ENCODE data around the gene TOP3B. TPM values are rescaled to one million over a fixed set of nuclear protein-coding genes. Genes with fewer than 3 reads are reported as not detected.
"Not testable (repeated sequence)": the region's sequence is repeated elsewhere in the genome, so short reads cannot be mapped to it uniquely, and the experiment has no call there.

Gene TOP3B
- total RNA-seq, 2 donors from 2014 or later: 13.5 to 16.2 TPM

DNA sequence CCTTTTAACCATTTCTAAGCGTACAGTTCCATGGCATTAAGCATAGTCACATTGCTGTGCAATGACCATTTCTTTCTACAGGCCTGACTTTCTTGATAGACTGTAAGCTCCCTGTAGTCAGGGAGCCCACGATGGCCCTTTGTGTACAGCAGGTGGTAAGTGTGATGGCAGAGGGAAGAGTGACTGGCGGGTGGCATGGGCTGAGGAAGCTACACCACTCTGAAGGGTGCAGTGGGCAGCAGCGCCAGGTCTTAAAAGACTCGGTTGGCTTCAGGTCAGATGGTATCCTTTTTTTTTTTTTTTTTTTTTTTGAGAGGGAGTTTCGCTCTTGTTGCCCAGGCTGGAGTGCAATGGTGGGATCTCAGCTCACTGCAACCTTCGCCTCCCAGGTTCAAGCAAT, 31.5 kb downstream of the TOP3B start:
- ATAC-seq (no peak), DNase-seq (no peak)
- intact Hi-C loops (cut with DNase I): no loop called here

GRCh38 chr22:21949948-21950347, 32.6 kb downstream of the TOP3B start:
- no peak for ATAC-seq
- DNase-seq: no peak
- intact Hi-C loops (cut with DNase I): no loop called here

- DNase-seq (no peak), ATAC-seq (no peak)
- intact Hi-C loops (cut with DNase I): no loop called here
These were observed 33.0 kb downstream of the TOP3B start for GRCh38 chr22:21949569-21949918.

- no peak for DNase-seq
- ATAC-seq: no peak
- intact Hi-C loops (cut with DNase I): no loop called here
These were observed 33.6 kb downstream of the TOP3B start for GRCh38 chr22:21948824-21949568.

DNA sequence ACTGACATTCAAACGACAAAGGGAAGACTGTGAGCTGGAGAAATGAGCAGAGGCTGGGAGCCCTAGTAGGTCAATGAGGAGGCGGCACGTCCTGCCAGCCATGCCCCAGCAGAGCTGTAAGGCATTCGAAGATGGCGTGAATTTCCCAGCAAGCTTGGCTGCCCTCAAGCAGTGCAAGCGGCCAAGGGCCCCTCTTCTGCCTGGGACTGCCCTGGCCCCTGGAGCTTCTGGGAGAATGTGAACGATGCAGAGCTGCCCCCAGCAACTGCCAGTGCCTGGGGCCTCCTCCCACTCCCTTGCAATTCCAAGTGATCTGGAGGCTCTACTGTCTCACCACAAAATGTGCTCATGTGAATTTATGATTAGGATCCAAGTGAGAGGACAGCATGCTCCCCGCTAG, 34.2 kb downstream of the TOP3B start:
- DNase-seq (no peak), ATAC-seq (no peak)
- intact Hi-C loops (cut with DNase I): no loop called here

DNA sequence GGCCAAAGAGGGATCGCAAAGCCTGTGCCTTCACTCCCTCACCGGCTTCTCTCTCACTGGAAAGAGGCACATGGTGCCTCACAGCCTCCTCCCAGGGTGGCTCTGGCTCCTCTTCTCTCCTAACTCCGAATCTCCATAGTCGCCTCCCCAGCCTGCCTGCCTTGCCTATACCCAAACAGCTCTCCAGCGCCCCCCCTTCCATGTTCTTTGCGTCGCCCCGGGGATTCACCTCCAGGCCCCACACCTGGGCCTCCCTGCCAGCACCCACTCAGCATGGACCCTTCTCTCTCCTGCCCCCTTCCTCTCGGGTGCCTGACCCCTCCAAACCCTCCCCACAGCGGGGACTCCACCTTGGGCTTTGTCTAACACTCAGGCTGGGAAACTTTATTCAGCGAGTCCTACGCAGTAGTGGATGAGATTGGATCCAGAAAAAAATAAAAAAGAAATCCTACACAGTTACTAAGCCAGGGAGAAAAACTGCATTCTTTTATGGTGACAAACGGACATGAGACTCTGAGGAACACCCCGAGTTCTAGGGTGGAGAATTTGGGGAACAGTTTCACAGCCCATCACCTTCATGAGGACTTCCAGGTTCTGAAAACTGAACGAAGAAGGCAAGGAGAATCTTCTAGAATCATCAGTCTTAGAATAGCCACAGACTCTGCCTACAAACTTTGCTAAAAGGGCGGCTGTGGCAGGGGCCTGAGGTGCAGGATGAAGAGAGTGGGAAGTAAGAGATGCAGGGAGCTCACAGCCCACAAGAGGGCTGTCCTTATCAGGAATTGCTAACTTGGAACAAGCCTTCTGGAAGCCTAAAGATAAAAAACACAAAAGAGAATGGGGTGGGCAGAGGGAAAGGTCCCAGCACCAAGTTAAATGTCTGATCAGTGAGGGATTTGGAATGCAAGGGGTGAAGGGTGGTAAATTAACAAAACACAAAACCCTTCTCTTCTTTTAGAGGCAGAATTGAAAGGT, 35.3 kb downstream of the TOP3B start:
- DNase-seq: no peak
- intact Hi-C loops (cut with DNase I): no loop called here
- no peak for ATAC-seq

- ATAC-seq: no peak
- no peak for DNase-seq
- intact Hi-C loops (cut with DNase I): no loop called here
These were observed 36.2 kb downstream of the TOP3B start for GRCh38 chr22:21946262-21946925.

DNA sequence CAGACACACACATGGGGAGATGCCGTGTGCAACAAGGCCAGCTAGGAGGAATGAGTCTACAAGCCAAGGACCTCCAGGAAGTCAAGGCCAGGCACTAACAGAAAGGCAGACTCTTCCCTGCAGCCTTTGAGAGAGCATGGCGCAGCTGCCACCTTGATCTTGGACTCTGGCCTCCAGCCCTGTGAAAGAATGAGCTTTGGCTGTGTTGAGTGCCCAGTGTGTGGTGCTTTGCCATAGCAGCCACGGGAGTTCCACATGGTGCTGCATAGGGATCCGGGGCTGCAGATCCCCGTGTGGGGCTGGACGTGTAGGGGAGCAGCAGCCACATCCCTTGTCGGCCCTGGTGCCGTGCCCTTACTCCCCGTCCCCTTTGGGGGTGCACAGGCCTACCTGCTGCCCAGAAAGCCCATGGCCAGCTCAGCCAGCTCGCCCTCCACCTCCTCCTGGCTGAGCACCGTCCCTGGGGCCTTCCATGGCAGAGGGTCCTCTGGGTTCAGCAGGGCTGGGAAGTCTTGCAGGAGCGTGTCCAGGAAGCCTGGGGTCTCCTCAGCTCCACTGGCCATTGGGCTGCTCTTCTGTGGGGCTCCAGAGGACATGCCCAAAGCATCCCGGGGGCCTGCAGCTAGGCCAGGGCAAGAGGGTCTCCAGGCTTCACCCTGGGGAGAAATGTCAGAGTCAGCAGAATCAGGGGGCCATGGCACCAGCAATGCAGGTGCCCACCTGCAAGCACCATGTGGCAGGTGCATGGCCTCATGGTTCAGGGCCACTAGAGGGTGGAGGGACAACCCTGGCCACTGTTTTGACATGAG, 36.9 kb downstream of the TOP3B start:
- ATAC-seq: no peak
- no peak for DNase-seq
- intact Hi-C loops (cut with DNase I): no loop called here

DNA sequence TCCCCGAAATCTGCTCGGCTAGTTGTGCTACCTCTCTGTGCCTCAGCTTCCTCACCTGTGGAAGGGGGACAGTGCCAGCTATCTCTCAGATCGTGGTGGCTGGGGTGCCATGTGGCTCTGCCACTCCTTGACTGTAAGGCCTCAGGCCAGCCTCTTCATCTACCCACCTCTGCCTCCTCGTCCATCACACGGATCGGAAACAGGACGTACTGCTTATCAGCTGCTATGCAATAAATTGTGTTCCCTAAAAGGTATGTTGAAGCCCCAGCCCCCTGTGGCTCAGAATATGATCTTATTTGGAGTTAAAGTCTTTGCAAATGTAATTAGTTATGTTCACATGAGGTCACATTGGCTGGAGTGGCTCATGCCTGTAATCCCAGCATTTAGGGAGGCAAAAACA, 37.7 kb downstream of the TOP3B start:
- intact Hi-C loops (cut with DNase I): no loop called here

GRCh38 chr22:21943571-21944448, 38.8 kb downstream of the TOP3B start:
- ATAC-seq: no peak
- intact Hi-C loops (cut with DNase I): loop anchor here in 1 of 2 donors (2.0 kb wide), 1 partner anchor 233 kb away; no protein-coding TSS in a partner anchor
- DNase-seq: no peak

More for the DNA sequence above, 37.7 kb downstream of the TOP3B start:
- DNase-seq: no peak
- ATAC-seq: no peak

GRCh38 chr22:21942407-21943343, 39.9 kb downstream of the TOP3B start:
- intact Hi-C loops (cut with DNase I): loop anchor here in 1 of 2 donors (2.0 kb wide), 1 partner anchor 232 kb away; no protein-coding TSS in a partner anchor
- ATAC-seq: peak; percentile 28 to 63
- DNase-seq: peak; percentile 95

- DNase-seq (peak; percentile 17), ATAC-seq (no peak)
- intact Hi-C loops (cut with DNase I): loop anchor here in 1 of 2 donors (2.0 kb wide), 1 partner anchor 231 kb away; no protein-coding TSS in a partner anchor
These were observed 40.7 kb downstream of the TOP3B start for GRCh38 chr22:21941921-21942320.

- intact Hi-C loops (cut with DNase I): no loop called here
- no peak for DNase-seq
- no peak for ATAC-seq
These were observed 42.1 kb downstream of the TOP3B start for GRCh38 chr22:21940521-21940920.

DNA sequence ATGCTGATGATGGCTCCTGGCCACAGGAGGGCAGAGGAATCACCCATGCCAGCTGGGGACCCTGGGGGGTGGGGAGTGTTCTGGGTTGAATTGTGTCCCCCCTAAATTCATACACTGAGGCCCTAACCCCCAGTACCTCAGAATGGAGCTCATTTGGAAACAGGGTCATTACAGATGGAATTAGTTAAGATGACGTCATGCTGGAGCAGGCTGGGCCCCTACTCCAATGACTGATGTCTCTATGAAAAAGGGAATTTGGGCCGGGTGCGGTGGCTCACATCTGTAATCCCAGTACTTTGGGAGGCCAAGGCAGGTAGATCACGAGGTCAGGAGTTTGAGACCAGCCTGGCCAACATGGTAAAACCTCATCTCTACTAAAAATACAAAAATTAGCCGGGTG, 42.7 kb downstream of the TOP3B start:
- not testable (repeated sequence) for DNase-seq, ATAC-seq
- intact Hi-C loops (cut with DNase I): loop anchor here in 1 of 2 donors (2.0 to 10.0 kb wide), 2 partner anchors 165 to 227 kb away; no protein-coding TSS in a partner anchor

DNA sequence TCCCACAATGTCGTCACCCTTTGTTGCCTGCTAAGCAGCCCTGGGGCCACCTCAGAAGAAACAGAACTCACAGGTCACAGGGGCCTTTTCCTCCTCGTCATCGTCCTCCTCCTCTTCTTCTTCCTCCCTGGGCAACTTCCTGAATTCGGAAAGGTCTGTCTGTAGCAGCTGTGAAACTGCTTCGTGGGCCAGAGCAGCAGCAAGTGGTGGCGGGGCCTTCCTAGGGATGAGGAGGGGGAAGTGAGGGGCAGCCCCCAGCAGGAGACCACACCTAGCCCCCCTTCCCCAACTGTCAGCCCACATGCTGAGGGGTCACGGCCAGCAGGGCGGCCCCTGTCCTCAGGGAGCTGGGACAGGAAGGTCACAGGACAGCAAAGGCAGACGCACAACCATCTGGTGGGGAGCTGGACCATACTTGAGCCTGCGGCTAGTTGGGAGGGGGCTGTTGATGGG, 43.1 kb downstream of the TOP3B start:
- intact Hi-C loops (cut with DNase I): loop anchor here in 1 of 2 donors (2.0 to 10.0 kb wide), 2 partner anchors 165 to 227 kb away; no protein-coding TSS in a partner anchor
- ATAC-seq (no peak), DNase-seq (peak; percentile 27)

GRCh38 chr22:21938906-21939305, 43.7 kb downstream of the TOP3B start:
- DNase-seq (no peak), ATAC-seq (no peak)
- intact Hi-C loops (cut with DNase I): loop anchor here in 1 of 2 donors (2.0 to 10.0 kb wide), 2 partner anchors 164 to 226 kb away; no protein-coding TSS in a partner anchor
